Nephron progenitor cell (in vitro differentiated cells): ENCODE measurements around the gene TTLL8.

Source experiments
- DNase-seq: peaks from one replicate; pipeline ENCODE4 v3.0.0; 2021
- H3K27ac Mint-ChIP-seq: 2 replicates; pipeline ENCODE4 v1.8.0; 2021; ENCODE audit warnings: mild to moderate bottlenecking, moderate library complexity, mixed read lengths
- H3K27me3 Mint-ChIP-seq: 2 replicates; pipeline ENCODE4 v1.8.0; 2021; ENCODE audit warnings: mild to moderate bottlenecking, low read depth, mixed read lengths; ENCODE audit not compliant: poor library complexity
- H3K36me3 Mint-ChIP-seq: 2 replicates; pipeline ENCODE4 v1.8.0; 2021; ENCODE audit warnings: low read depth, mixed read lengths
- H3K4me1 Mint-ChIP-seq: 2 replicates; pipeline ENCODE4 v1.8.0; 2021; ENCODE audit warnings: mixed read lengths
- H3K4me3 Mint-ChIP-seq: 2 replicates; pipeline ENCODE4 v1.8.0; 2021; ENCODE audit warnings: mild to moderate bottlenecking, moderate library complexity, mixed read lengths
- H3K9me3 Mint-ChIP-seq: 2 replicates; pipeline ENCODE4 v1.8.0; 2021; ENCODE audit warnings: mild to moderate bottlenecking, moderate library complexity, mixed read lengths
- TF ChIP-seq, protein P1 (sequence below): fragments of 200-600 bp; sonication (generic); IDR thresholded peaks from 2 replicates; pipeline ENCODE4 v1.5.0; 2021; ENCODE audit warnings: antibody characterized with exemption

The TTLL8 gene

DNA sequence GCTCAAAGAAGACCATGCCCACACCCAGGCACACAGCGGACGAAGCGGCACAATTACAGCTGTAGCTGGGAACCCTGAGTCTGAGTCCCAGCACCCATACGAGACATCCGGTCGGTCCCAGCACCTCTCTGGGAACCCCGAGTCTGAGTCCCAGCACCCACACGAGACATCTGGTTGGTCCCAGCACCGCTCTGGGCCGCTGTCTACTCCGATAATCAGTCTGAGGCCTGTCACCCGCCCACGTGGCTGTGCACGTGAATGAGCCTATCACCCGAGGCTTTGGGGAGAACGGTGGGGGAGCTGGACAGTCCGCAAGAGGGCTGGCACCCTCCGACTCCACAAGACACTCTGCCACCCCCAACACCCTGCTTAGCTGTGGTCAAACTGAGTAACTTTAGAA, 6.2 kb downstream of the TTLL8 start:
- peaks cover 10% of the 10 kb centered on the region for H3K36me3 Mint-ChIP-seq
- H3K9me3 Mint-ChIP-seq: peaks cover 32% of the 10 kb centered on the region
- no peak for DNase-seq
- H3K27ac Mint-ChIP-seq: no peak overlapping the region
- TF ChIP-seq, protein P1, sequence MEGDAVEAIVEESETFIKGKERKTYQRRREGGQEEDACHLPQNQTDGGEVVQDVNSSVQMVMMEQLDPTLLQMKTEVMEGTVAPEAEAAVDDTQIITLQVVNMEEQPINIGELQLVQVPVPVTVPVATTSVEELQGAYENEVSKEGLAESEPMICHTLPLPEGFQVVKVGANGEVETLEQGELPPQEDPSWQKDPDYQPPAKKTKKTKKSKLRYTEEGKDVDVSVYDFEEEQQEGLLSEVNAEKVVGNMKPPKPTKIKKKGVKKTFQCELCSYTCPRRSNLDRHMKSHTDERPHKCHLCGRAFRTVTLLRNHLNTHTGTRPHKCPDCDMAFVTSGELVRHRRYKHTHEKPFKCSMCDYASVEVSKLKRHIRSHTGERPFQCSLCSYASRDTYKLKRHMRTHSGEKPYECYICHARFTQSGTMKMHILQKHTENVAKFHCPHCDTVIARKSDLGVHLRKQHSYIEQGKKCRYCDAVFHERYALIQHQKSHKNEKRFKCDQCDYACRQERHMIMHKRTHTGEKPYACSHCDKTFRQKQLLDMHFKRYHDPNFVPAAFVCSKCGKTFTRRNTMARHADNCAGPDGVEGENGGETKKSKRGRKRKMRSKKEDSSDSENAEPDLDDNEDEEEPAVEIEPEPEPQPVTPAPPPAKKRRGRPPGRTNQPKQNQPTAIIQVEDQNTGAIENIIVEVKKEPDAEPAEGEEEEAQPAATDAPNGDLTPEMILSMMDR: no peak
- peaks cover 34% of the 10 kb centered on the region for H3K4me1 Mint-ChIP-seq
- peaks cover 23% of the 10 kb centered on the region for H3K27me3 Mint-ChIP-seq
- H3K4me3 Mint-ChIP-seq: no peak overlapping the region

DNA sequence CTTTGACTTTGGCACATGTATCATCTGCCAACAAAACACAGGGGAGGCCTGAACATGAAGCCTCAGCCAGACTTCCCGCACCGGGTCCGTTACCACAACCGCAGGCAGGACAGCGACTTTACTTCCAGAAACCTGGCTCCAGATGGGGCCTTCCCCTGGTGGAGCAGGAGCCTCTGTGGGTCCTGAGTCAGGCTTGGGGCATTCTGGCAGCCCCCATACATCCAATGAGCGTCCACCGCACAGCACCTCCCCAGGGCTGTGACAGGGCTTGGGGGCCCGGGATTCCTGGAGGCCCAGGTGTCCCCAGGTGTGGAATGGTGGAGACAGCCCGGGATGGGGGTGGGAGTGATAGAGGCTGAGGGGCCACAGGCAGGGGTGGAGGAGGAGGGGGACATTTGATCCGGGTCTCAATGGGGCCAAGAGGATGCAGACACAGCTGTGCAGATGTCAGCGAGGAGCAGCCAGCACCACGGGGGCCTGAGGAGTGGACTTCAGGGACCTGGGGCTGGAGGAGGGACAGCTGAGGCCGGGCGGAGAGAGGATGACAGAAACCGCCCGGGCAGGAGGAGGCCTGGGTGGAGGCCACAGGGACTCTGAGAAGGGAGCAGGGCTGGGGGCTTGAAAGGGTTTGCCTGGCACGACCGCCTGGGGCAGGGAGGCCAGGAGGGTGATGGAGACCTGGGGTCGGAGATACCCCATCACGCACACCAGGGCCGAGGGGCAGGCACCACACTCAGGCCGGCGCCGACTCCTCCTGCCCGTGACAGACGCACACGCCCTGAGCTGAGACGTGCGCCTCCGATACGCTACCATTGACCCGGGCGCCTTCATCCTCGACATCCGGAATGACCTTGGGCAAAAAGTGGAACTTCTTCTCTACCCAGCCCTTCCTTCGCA, 8.6 kb downstream of the TTLL8 start:
- TF ChIP-seq, protein P1: no peak
- peaks cover 10% of the 10 kb centered on the region for H3K36me3 Mint-ChIP-seq
- H3K9me3 Mint-ChIP-seq: peaks cover 32% of the 10 kb centered on the region
- peaks cover 22% of the 10 kb centered on the region for H3K27me3 Mint-ChIP-seq
- no peak for DNase-seq
- no peak overlapping the region for H3K27ac Mint-ChIP-seq
- peaks cover 15% of the 10 kb centered on the region for H3K4me1 Mint-ChIP-seq
- no peak overlapping the region for H3K4me3 Mint-ChIP-seq

DNA sequence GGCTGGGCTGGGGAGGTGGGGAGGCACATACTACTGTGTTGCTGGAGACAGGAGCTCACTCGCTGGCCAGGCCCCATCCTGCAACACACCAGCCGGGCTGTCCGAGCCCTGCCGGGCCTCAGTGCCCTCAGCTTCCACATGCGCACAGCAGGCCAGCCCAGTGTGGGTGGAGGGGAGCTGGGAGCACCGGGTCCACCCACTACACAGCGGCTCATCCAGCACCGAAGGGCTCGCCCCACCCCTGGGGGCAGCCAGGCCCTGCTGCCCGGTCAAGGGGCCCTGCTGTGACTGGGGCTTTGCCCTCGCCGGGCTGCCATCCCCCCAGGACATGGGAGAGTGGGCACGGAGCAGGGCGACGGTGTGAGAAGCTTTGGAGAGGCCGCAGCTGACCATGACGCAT, 9.3 kb downstream of the TTLL8 start:
- peaks cover 29% of the 10 kb centered on the region for H3K9me3 Mint-ChIP-seq
- no peak for DNase-seq
- H3K4me1 Mint-ChIP-seq: peaks cover 15% of the 10 kb centered on the region
- peaks cover 18% of the 10 kb centered on the region for H3K27me3 Mint-ChIP-seq
- no peak overlapping the region for H3K27ac Mint-ChIP-seq
- peaks cover 6% of the 10 kb centered on the region for H3K36me3 Mint-ChIP-seq
- TF ChIP-seq, protein P1: no peak
- H3K4me3 Mint-ChIP-seq: no peak overlapping the region

DNA sequence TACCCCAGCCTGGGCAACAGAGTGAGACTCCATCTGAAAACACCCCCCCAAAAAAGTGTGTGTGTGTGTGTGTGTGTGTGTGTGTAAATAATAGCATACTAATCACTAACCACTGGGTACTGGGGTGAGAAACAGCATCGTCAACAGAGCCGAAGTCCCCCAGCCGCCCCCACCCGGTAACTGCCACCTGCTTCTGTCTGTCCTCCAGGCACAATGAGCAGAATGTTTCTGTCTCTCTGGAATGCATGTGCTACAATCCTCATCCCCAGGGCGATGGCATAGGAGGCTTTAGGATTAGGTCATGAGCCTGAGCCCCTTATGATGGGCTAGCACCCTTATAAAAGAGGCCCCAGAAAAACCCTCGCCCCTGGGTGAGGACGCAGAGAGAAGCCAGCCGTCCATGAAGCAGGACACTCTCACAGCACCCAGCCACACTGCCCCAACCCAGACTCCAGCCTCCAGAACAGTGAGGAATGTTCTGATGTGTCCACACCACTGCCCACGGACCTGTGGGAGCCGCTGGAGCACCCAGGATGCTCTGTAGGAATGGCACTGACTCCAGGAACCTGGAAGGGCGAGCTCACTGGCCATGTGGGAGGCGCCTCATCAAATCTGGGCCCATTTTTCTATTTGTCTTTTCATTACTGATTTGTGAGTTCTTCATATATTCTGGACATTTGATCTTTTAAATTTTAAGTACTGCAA, 9.9 kb downstream of the TTLL8 start:
- no peak overlapping the region for H3K4me3 Mint-ChIP-seq
- peaks cover 5% of the 10 kb centered on the region for H3K36me3 Mint-ChIP-seq
- TF ChIP-seq, protein P1: no peak
- peaks cover 20% of the 10 kb centered on the region for H3K27me3 Mint-ChIP-seq
- no peak for DNase-seq
- H3K4me1 Mint-ChIP-seq: peaks cover 19% of the 10 kb centered on the region
- H3K27ac Mint-ChIP-seq: no peak overlapping the region
- H3K9me3 Mint-ChIP-seq: peaks cover 29% of the 10 kb centered on the region

DNA sequence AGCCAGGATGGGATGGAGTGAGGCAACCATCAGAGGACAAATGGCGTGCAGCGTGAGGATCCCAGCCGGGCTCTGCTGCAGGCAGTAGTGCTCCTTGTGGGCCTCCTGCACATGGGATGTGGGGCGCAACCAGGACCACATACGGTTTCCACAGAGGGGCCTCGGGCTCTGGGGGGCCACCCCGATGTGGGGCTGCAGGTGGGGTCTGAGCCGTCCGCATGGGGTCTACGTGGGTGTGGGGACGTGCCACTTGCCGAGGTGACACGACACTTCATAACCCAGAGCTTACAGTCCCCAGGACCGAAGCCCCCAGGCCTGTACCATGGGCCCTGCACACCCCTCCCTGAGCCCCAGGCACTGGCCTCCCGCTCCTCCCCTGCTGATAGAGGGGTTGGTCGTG, 10.8 kb downstream of the TTLL8 start:
- no peak for DNase-seq
- Mint-ChIP-seq H3K9me3 (peaks cover 29% of the 10 kb centered on the region), H3K36me3 (peaks cover 9% of the 10 kb centered on the region), H3K27ac (no peak overlapping the region), H3K4me3 (no peak overlapping the region), H3K4me1 (peaks cover 19% of the 10 kb centered on the region), H3K27me3 (peaks cover 26% of the 10 kb centered on the region)
- TF ChIP-seq, protein P1: no peak
